ENCODE results near the gene CTAG1B. TPM values are rescaled to one million over a fixed set of nuclear protein-coding genes. Genes with fewer than 3 reads are reported as not detected.
"Not testable (repeated sequence)": the region's sequence is repeated elsewhere in the genome, so short reads cannot be mapped to it uniquely, and the experiment has no call there.

CTAG1B gene
- total and polyA plus RNA-seq, 2 donors (not counting 3 experiments of a cell fraction or from before 2014, with no cell fraction given): not detected

GRCh38 chrX:154633661-154634060, 14.6 kb upstream of the CTAG1B start:
- H3K27ac ChIP-seq (ENCODE audit: insufficient read depth, low read depth, low read length); H3K4me3 ChIP-seq (replicated peaks in 1 of 3; ENCODE audit: insufficient read depth in 1 of 3, low read depth in 1 of 3, low read length in 3 of 3); POLR2A ChIA-PET; H3K4me1 ChIP-seq (ENCODE audit: control insufficient read depth, extremely low read depth, insufficient read depth, low read length); H3K79me2 ChIP-seq (ENCODE audit: control insufficient read depth, insufficient read depth, low read length); DNase-seq (ENCODE audit: low read depth, low spot score); H3K9me1 ChIP-seq (replicated peaks; ENCODE audit: control insufficient read depth, extremely low read depth, insufficient read depth, low read length); H3K9me3 ChIP-seq (replicated peaks; ENCODE audit: control insufficient read depth, insufficient read depth, low read length); BruUV-seq (replicated peaks); dilution Hi-C loops (cut with MboI; ENCODE audit: extremely low pct_ligation_motif_present, low sequenced_read_pairs); FAIRE-seq; H3K9ac ChIP-seq (replicated peaks; ENCODE audit: extremely low read depth, insufficient read depth, low read length); H4K20me1 ChIP-seq (replicated peaks; ENCODE audit: control insufficient read depth, extremely low read depth, insufficient read depth, low read length); intact Hi-C loops (cut with micrococcal nuclease); H3K36me3 ChIP-seq (ENCODE audit: control insufficient read depth in 2 of 2, extremely low read depth in 1 of 2, insufficient read depth in 2 of 2, low read length in 2 of 2); H3K27me3 ChIP-seq (ENCODE audit: control insufficient read depth in 2 of 2, insufficient read depth in 2 of 2, low read length in 2 of 2); H3K4me2 ChIP-seq (ENCODE audit: insufficient read depth, low read length); H2AFZ ChIP-seq (ENCODE audit: low read depth, low read length); CTCF ChIA-PET: not testable (repeated sequence)

GRCh38 chrX:154630949-154631348, 11.9 kb upstream of the CTAG1B start:
- H3K4me3 ChIP-seq (replicated peaks in 1 of 3; ENCODE audit: insufficient read depth in 1 of 3, low read depth in 1 of 3, low read length in 3 of 3); FAIRE-seq; H3K27ac ChIP-seq (ENCODE audit: insufficient read depth, low read depth, low read length); DNase-seq (ENCODE audit: low read depth, low spot score); H3K36me3 ChIP-seq (ENCODE audit: control insufficient read depth in 2 of 2, extremely low read depth in 1 of 2, insufficient read depth in 2 of 2, low read length in 2 of 2); dilution Hi-C loops (cut with MboI; ENCODE audit: extremely low pct_ligation_motif_present, low sequenced_read_pairs); CTCF ChIA-PET; H3K79me2 ChIP-seq (ENCODE audit: control insufficient read depth, insufficient read depth, low read length); H3K4me2 ChIP-seq (ENCODE audit: insufficient read depth, low read length); H3K9me3 ChIP-seq (replicated peaks; ENCODE audit: control insufficient read depth, insufficient read depth, low read length); H3K27me3 ChIP-seq (ENCODE audit: control insufficient read depth in 2 of 2, insufficient read depth in 2 of 2, low read length in 2 of 2); H3K9ac ChIP-seq (replicated peaks; ENCODE audit: extremely low read depth, insufficient read depth, low read length); H4K20me1 ChIP-seq (replicated peaks; ENCODE audit: control insufficient read depth, extremely low read depth, insufficient read depth, low read length); BruUV-seq (replicated peaks); H3K9me1 ChIP-seq (replicated peaks; ENCODE audit: control insufficient read depth, extremely low read depth, insufficient read depth, low read length); POLR2A ChIA-PET; H3K4me1 ChIP-seq (ENCODE audit: control insufficient read depth, extremely low read depth, insufficient read depth, low read length); intact Hi-C loops (cut with micrococcal nuclease); H2AFZ ChIP-seq (ENCODE audit: low read depth, low read length): not testable (repeated sequence)

DNA sequence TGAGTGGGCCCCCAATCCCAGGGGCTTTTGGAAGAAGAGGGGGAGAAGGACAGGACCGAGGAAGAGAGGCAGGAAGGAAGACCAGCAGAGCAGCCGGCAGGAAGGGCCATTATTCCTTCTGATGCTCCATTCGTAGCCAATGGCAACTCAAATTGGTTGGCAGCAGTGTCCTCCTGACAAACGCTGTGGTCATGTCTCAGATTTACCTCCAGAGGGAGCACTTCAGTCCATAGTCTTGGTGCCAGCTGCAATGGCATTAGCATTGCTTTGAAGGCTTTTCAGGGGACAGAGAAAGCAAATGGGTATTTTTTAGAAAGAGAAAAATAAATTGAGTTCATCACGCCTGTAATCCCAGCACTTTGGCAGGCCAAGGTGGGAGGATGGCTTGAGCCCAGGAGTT, 9.9 kb upstream of the CTAG1B start:
- POLR2A ChIA-PET; dilution Hi-C loops (cut with MboI; ENCODE audit: extremely low pct_ligation_motif_present, low sequenced_read_pairs); H3K27ac ChIP-seq (ENCODE audit: insufficient read depth, low read depth, low read length); FAIRE-seq; H3K36me3 ChIP-seq (ENCODE audit: control insufficient read depth in 2 of 2, extremely low read depth in 1 of 2, insufficient read depth in 2 of 2, low read length in 2 of 2); H4K20me1 ChIP-seq (replicated peaks; ENCODE audit: control insufficient read depth, extremely low read depth, insufficient read depth, low read length); intact Hi-C loops (cut with micrococcal nuclease); H3K9ac ChIP-seq (replicated peaks; ENCODE audit: extremely low read depth, insufficient read depth, low read length); H3K4me2 ChIP-seq (ENCODE audit: insufficient read depth, low read length); H2AFZ ChIP-seq (ENCODE audit: low read depth, low read length); H3K9me1 ChIP-seq (replicated peaks; ENCODE audit: control insufficient read depth, extremely low read depth, insufficient read depth, low read length); CTCF ChIA-PET; H3K9me3 ChIP-seq (replicated peaks; ENCODE audit: control insufficient read depth, insufficient read depth, low read length); DNase-seq (ENCODE audit: low read depth, low spot score); H3K27me3 ChIP-seq (ENCODE audit: control insufficient read depth in 2 of 2, insufficient read depth in 2 of 2, low read length in 2 of 2); BruUV-seq (replicated peaks); H3K4me3 ChIP-seq (replicated peaks in 1 of 3; ENCODE audit: insufficient read depth in 1 of 3, low read depth in 1 of 3, low read length in 3 of 3); H3K4me1 ChIP-seq (ENCODE audit: control insufficient read depth, extremely low read depth, insufficient read depth, low read length); H3K79me2 ChIP-seq (ENCODE audit: control insufficient read depth, insufficient read depth, low read length): not testable (repeated sequence)

GRCh38 chrX:154620767-154621414, 1.8 kb upstream of the CTAG1B start:
- H3K9me3 ChIP-seq (replicated peaks; ENCODE audit: control insufficient read depth, insufficient read depth, low read length); H3K27me3 ChIP-seq (ENCODE audit: control insufficient read depth in 2 of 2, insufficient read depth in 2 of 2, low read length in 2 of 2); intact Hi-C loops (cut with micrococcal nuclease); CTCF ChIA-PET; H3K27ac ChIP-seq (ENCODE audit: insufficient read depth, low read depth, low read length); H4K20me1 ChIP-seq (replicated peaks; ENCODE audit: control insufficient read depth, extremely low read depth, insufficient read depth, low read length); H3K9ac ChIP-seq (replicated peaks; ENCODE audit: extremely low read depth, insufficient read depth, low read length); H3K79me2 ChIP-seq (ENCODE audit: control insufficient read depth, insufficient read depth, low read length); H3K4me1 ChIP-seq (ENCODE audit: control insufficient read depth, extremely low read depth, insufficient read depth, low read length); dilution Hi-C loops (cut with MboI; ENCODE audit: extremely low pct_ligation_motif_present, low sequenced_read_pairs); BruUV-seq (replicated peaks); H3K4me2 ChIP-seq (ENCODE audit: insufficient read depth, low read length); H3K9me1 ChIP-seq (replicated peaks; ENCODE audit: control insufficient read depth, extremely low read depth, insufficient read depth, low read length); DNase-seq (ENCODE audit: low read depth, low spot score); H3K36me3 ChIP-seq (ENCODE audit: control insufficient read depth in 2 of 2, extremely low read depth in 1 of 2, insufficient read depth in 2 of 2, low read length in 2 of 2); H3K4me3 ChIP-seq (replicated peaks in 1 of 3; ENCODE audit: insufficient read depth in 1 of 3, low read depth in 1 of 3, low read length in 3 of 3); POLR2A ChIA-PET; H2AFZ ChIP-seq (ENCODE audit: low read depth, low read length): not testable (repeated sequence)
- peak; percentile 99 for FAIRE-seq
